Measurements from ENCODE around the gene CYTIP. TPM values are rescaled to one million over a fixed set of nuclear protein-coding genes. Genes with fewer than 3 reads are reported as not detected.

The CYTIP gene
- total RNA-seq, 1 experiment from 2014 or later, result not detected

DNA sequence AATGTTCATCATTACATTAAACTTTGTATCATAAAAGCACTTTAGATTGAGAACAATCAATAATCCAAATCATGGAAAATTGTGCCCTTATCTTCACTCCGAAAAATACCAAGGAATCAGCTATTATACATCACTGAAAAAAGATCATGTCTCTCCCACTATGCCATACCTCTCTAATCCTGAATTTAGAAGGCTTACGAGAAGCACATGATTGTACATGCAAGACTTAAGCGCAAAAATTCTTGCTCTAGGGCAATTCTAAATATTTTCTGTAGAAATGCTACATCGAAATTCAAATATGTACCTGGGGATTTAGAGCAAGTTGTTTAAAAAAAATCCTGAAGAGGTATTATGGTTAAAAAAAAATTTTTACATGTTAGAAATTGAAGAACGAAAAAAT lies 1.3 kb downstream of the CYTIP start:
- Histone ChIP-seq H3K27me3 (replicated peaks; ENCODE audit: insufficient read depth, low read depth, low read length, poor library complexity) (no peaks in the 10 kb centered on the region), H3K27ac (ENCODE audit: low read depth, low read length, poor library complexity, severe bottlenecking) (no peak overlapping the region), H3K4me1 (ENCODE audit: insufficient read depth, low read length, poor library complexity, severe bottlenecking) (no peaks in the 10 kb centered on the region), H3K9me3 (ENCODE audit: low read depth, low read length, poor library complexity, severe bottlenecking) (no peaks in the 10 kb centered on the region), H3K4me3 (ENCODE audit: low read depth, low read length, poor library complexity, severe bottlenecking) (no peak overlapping the region), H3K36me3 (ENCODE audit: insufficient read depth, low read length, poor library complexity, severe bottlenecking) (no peaks in the 10 kb centered on the region)
- TF ChIP-seq, protein P1, sequence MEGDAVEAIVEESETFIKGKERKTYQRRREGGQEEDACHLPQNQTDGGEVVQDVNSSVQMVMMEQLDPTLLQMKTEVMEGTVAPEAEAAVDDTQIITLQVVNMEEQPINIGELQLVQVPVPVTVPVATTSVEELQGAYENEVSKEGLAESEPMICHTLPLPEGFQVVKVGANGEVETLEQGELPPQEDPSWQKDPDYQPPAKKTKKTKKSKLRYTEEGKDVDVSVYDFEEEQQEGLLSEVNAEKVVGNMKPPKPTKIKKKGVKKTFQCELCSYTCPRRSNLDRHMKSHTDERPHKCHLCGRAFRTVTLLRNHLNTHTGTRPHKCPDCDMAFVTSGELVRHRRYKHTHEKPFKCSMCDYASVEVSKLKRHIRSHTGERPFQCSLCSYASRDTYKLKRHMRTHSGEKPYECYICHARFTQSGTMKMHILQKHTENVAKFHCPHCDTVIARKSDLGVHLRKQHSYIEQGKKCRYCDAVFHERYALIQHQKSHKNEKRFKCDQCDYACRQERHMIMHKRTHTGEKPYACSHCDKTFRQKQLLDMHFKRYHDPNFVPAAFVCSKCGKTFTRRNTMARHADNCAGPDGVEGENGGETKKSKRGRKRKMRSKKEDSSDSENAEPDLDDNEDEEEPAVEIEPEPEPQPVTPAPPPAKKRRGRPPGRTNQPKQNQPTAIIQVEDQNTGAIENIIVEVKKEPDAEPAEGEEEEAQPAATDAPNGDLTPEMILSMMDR (conservative IDR thresholded peaks at IDR 0.05; ENCODE audit: low read depth, low read length), result no peak
- no peak for TF ChIP-seq EZH2 (IDR thresholded peaks at IDR 0.05; ENCODE audit: borderline replicate concordance, low read depth, low read length, poor library complexity, severe bottlenecking)
- BruUV-seq (replicated peaks), result no TSS peak
- no peak for DNase-seq (ENCODE audit: low spot score)
- intact Hi-C loops (cut with micrococcal nuclease; ENCODE audit: unreplicated experiment), result no loop called here
- POLR2A ChIA-PET (ENCODE audit: low non-redundant PET), result no interaction called here
- CTCF ChIA-PET, result no interaction called here

DNA sequence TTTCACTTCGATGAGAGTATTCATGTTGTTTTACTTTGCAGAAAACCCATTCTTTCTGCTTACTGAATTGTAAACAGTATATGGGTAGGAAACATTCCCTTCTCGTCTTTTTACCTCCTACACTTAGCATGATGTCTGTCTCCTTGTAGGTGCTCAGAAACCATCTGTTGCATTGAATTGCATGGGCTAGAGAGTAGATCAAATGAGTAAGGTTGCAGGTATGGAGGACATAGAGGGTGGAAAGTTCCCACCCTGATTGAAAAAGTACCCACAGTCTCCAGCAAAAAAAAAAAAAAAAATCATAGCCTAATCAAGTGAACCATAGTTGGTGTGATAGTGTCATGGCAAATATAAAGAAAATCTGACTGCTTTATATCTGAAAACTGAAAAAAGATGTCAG lies 1.7 kb downstream of the CYTIP start:
- ChIA-PET POLR2A (ENCODE audit: low non-redundant PET) (no interaction called here), CTCF (no interaction called here)
- no peaks in the 10 kb centered on the region for H3K4me1 ChIP-seq (ENCODE audit: insufficient read depth, low read length, poor library complexity, severe bottlenecking)
- no peak overlapping the region for H3K27ac ChIP-seq (ENCODE audit: low read depth, low read length, poor library complexity, severe bottlenecking)
- no TSS peak for BruUV-seq (replicated peaks)
- no peak overlapping the region for H3K4me3 ChIP-seq (ENCODE audit: low read depth, low read length, poor library complexity, severe bottlenecking)
- intact Hi-C loops (cut with micrococcal nuclease; ENCODE audit: unreplicated experiment), result no loop called here
- no peaks in the 10 kb centered on the region for H3K36me3 ChIP-seq (ENCODE audit: insufficient read depth, low read length, poor library complexity, severe bottlenecking)
- H3K9me3 ChIP-seq (ENCODE audit: low read depth, low read length, poor library complexity, severe bottlenecking), result no peaks in the 10 kb centered on the region
- no peak for DNase-seq (ENCODE audit: low spot score)
- no peak for TF ChIP-seq EZH2 (IDR thresholded peaks at IDR 0.05; ENCODE audit: borderline replicate concordance, low read depth, low read length, poor library complexity, severe bottlenecking)
- TF ChIP-seq, protein P1 (conservative IDR thresholded peaks at IDR 0.05; ENCODE audit: low read depth, low read length), result no peak
- H3K27me3 ChIP-seq (replicated peaks; ENCODE audit: insufficient read depth, low read depth, low read length, poor library complexity), result no peaks in the 10 kb centered on the region

DNA sequence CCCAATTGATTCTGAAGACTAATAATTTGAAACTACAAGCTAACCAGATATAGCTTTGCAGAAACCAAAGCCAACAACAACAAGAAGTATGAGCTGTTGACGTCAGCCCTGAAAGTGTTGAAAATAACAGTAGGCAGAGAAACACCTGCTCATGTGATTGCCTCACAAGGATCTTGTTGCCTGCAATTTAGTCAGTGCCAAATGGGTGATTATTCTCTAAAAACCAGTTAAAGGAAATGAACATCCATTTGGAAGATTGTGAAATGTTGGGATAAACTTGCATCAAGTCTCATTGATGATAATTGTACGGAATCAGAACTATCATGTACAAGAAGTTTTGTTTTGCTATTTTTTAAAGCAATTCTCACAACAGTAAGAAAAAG lies 2.8 kb downstream of the CYTIP start:
- no peak overlapping the region for H3K27ac ChIP-seq (ENCODE audit: low read depth, low read length, poor library complexity, severe bottlenecking)
- H3K9me3 ChIP-seq (ENCODE audit: low read depth, low read length, poor library complexity, severe bottlenecking), result no peaks in the 10 kb centered on the region
- TF ChIP-seq, protein P1 (conservative IDR thresholded peaks at IDR 0.05; ENCODE audit: low read depth, low read length), result no peak
- TF ChIP-seq EZH2 (IDR thresholded peaks at IDR 0.05; ENCODE audit: borderline replicate concordance, low read depth, low read length, poor library complexity, severe bottlenecking), result no peak
- H3K4me1 ChIP-seq (ENCODE audit: insufficient read depth, low read length, poor library complexity, severe bottlenecking), result no peaks in the 10 kb centered on the region
- intact Hi-C loops (cut with micrococcal nuclease; ENCODE audit: unreplicated experiment), result no loop called here
- BruUV-seq (replicated peaks), result no TSS peak
- no peak overlapping the region for H3K4me3 ChIP-seq (ENCODE audit: low read depth, low read length, poor library complexity, severe bottlenecking)
- POLR2A ChIA-PET (ENCODE audit: low non-redundant PET), result no interaction called here
- H3K27me3 ChIP-seq (replicated peaks; ENCODE audit: insufficient read depth, low read depth, low read length, poor library complexity), result no peaks in the 10 kb centered on the region
- CTCF ChIA-PET, result no interaction called here
- no peak for DNase-seq (ENCODE audit: low spot score)
- H3K36me3 ChIP-seq (ENCODE audit: insufficient read depth, low read length, poor library complexity, severe bottlenecking), result no peaks in the 10 kb centered on the region
